ENCODE data around the gene SENP3. TPM values are rescaled to one million over a fixed set of nuclear protein-coding genes. Genes with fewer than 3 reads are reported as not detected.

SENP3 gene
- total RNA-seq, 1 experiment from 2014 or later = 52.0 TPM

DNA sequence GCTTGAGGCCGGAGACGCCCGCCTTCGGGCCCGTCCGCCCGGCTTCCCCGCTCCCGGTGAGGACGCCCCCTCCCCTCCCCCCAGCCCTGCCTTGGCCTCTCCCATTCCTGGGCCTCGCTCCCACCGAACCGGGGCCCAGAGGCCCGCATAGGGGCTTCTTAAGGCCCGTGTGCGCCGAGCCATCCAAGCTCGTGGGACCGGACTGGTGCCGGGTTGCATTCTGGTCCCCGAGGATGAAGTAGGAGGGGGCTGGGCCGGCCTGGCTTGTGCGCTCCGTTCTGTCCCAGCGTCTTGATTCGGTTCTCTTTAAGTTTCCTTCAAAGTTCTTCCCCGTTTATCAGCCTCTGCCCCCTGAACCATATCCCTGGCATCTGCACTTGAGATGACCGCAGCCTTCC lies 488 bp downstream of the SENP3 start:
- no TSS peak for BruUV-seq (replicated peaks)
- Mint-ChIP-seq H3K36me3 (ENCODE audit: insufficient read depth, unreplicated experiment) (peaks cover 78% of the 10 kb centered on the region), H3K4me3 (ENCODE audit: low read depth, unreplicated experiment) (peak overlapping the region; percentile 90), H3K4me1 (ENCODE audit: low read depth, unreplicated experiment) (peaks cover 40% of the 10 kb centered on the region), H3K27ac (ENCODE audit: unreplicated experiment) (peak overlapping the region; percentile 86), H3K9me3 (ENCODE audit: low read depth, unreplicated experiment) (no peaks in the 10 kb centered on the region), H3K27me3 (ENCODE audit: unreplicated experiment) (no peaks in the 10 kb centered on the region)
- intact Hi-C loops (cut with micrococcal nuclease; ENCODE audit: unreplicated experiment) = loop anchor here (5.0 kb wide), 2 partner anchors 125 to 205 kb away; partner anchors contain the start of genes FGF11, TMEM102 and TMEM95
- CTCF ChIA-PET = interaction anchor here (2.2 kb wide), 1 partner anchor 126 kb away, joined by 13 read pairs; the partner anchor contains the start of gene TMEM102
- DNase-seq = no peak
- TF ChIP-seq CTCF (IDR thresholded peaks at IDR 0.05; ENCODE audit: unreplicated experiment) = no peak

- no peak for TF ChIP-seq CTCF (IDR thresholded peaks at IDR 0.05; ENCODE audit: unreplicated experiment)
These were observed 1.6 kb downstream of the SENP3 start for GRCh38 chr17:7563115-7563869.

GRCh38 chr17:7569571-7569970 lies 7.9 kb downstream of the SENP3 start:
- Mint-ChIP-seq H3K27me3 (ENCODE audit: unreplicated experiment) (no peaks in the 10 kb centered on the region), H3K27ac (ENCODE audit: unreplicated experiment) (no peak overlapping the region), H3K36me3 (ENCODE audit: insufficient read depth, unreplicated experiment) (peaks cover 79% of the 10 kb centered on the region), H3K4me1 (ENCODE audit: low read depth, unreplicated experiment) (peaks cover 9% of the 10 kb centered on the region), H3K4me3 (ENCODE audit: low read depth, unreplicated experiment) (no peak overlapping the region), H3K9me3 (ENCODE audit: low read depth, unreplicated experiment) (no peaks in the 10 kb centered on the region)
- CTCF ChIA-PET = interaction anchor here (0.6 kb wide), 1 partner anchor 117 kb away, joined by 3 read pairs; no protein-coding TSS in a partner anchor
- TF ChIP-seq CTCF (IDR thresholded peaks at IDR 0.05; ENCODE audit: unreplicated experiment) = no peak
- DNase-seq = no peak
- intact Hi-C loops (cut with micrococcal nuclease; ENCODE audit: unreplicated experiment) = no loop called here
- BruUV-seq (replicated peaks) = no TSS peak

More at GRCh38 chr17:7563115-7563869, 1.6 kb downstream of the SENP3 start:
- Mint-ChIP-seq H3K4me3 (ENCODE audit: low read depth, unreplicated experiment) (peak overlapping the region; percentile 90), H3K27me3 (ENCODE audit: unreplicated experiment) (no peaks in the 10 kb centered on the region), H3K36me3 (ENCODE audit: insufficient read depth, unreplicated experiment) (peaks cover 77% of the 10 kb centered on the region), H3K4me1 (ENCODE audit: low read depth, unreplicated experiment) (peaks cover 31% of the 10 kb centered on the region), H3K9me3 (ENCODE audit: low read depth, unreplicated experiment) (no peaks in the 10 kb centered on the region), H3K27ac (ENCODE audit: unreplicated experiment) (no peak overlapping the region)
- CTCF ChIA-PET = no interaction called here
- DNase-seq = no peak
- intact Hi-C loops (cut with micrococcal nuclease; ENCODE audit: unreplicated experiment) = loop anchor here (5.0 kb wide), 2 partner anchors 126 to 206 kb away; partner anchors contain the start of genes FGF11, TMEM102 and TMEM95
- no TSS peak for BruUV-seq (replicated peaks)

DNA sequence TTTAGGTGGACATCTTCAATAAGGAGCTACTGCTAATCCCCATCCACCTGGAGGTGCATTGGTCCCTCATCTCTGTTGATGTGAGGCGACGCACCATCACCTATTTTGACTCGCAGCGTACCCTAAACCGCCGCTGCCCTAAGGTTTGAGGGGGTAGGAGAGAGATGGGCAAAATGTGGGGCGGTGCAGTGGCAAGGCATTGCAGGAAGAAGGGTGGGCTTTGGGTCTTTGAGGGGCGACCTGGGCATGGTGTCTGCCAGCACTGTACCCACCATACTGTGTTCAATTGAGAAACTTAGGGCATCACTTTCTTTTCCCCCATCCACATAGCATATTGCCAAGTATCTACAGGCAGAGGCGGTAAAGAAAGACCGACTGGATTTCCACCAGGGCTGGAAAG lies 8.6 kb downstream of the SENP3 start:
- Mint-ChIP-seq H3K9me3 (ENCODE audit: low read depth, unreplicated experiment) (no peaks in the 10 kb centered on the region), H3K4me3 (ENCODE audit: low read depth, unreplicated experiment) (no peak overlapping the region), H3K27ac (ENCODE audit: unreplicated experiment) (no peak overlapping the region), H3K4me1 (ENCODE audit: low read depth, unreplicated experiment) (peaks cover 9% of the 10 kb centered on the region), H3K36me3 (ENCODE audit: insufficient read depth, unreplicated experiment) (peaks cover 85% of the 10 kb centered on the region), H3K27me3 (ENCODE audit: unreplicated experiment) (no peaks in the 10 kb centered on the region)
- BruUV-seq (replicated peaks) = no TSS peak
- intact Hi-C loops (cut with micrococcal nuclease; ENCODE audit: unreplicated experiment) = no loop called here
- CTCF ChIA-PET = interaction anchor here (0.7 kb wide), 1 partner anchor 281 kb away, joined by 3 read pairs; no protein-coding TSS in a partner anchor
- DNase-seq = no peak
- TF ChIP-seq CTCF (IDR thresholded peaks at IDR 0.05; ENCODE audit: unreplicated experiment) = no peak
